GM13977 (cell line): ENCODE results near the gene UBAC2.

Experiments used
- DNase-seq: peaks from one replicate; pipeline ENCODE4 v3.0.0; 2012; ENCODE audit warnings: low spot score
- in situ Hi-C: fragments of 300-500 bp; cut with MboI; formaldehyde crosslinking; loops from one replicate; pipeline ENCODE4 v1.12.0; 2022; ENCODE audit warnings: low sequenced_read_pairs, low pct_unique_long_range_greater_than_20kb, mixed read lengths, inconsistent platforms; ENCODE audit not compliant: unreplicated experiment
- TF ChIP-seq, protein P1 (sequence below): IDR thresholded peaks from 2 replicates; pipeline ENCODE4 v1.5.1; 2012; ENCODE audit warnings: mild to moderate bottlenecking, control low read depth; ENCODE audit not compliant: insufficient read depth; ENCODE audit errors: extremely low read depth, missing control alignments

UBAC2 gene

DNA sequence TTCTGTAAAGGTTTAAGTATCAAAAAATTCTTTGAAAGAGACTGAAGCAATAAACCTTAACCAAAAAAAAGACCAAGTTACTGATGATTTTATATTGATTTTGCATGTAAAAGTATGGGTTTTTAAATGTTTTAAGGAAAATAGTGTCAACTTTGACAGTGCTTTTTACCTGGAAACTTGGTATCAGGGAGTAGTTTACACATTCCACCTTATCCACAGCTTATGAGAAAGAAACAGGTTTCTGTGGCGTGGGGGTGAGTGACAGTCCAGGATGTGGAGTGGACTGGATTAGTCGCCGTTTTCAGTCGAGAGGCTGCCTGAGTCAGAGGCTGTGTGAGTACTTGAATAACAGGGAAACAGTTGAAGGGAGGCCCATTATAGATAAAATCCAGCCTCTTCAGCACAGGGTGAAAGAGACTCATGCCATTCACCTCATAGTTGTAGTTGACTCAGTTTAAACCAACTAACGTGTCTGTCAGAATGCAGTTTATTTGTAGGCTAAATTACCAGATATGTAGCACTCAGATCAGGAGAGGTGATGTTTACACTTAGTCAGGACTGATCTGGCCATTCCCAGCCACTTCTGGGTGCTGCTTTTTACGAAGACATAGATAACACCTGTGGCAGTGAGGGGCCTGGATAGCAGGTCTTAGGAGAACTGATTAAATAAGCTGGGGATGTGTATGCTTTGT is 107.1 kb downstream of the UBAC2 start:
- in situ Hi-C loops, result no loop called here
- TF ChIP-seq, protein P1, sequence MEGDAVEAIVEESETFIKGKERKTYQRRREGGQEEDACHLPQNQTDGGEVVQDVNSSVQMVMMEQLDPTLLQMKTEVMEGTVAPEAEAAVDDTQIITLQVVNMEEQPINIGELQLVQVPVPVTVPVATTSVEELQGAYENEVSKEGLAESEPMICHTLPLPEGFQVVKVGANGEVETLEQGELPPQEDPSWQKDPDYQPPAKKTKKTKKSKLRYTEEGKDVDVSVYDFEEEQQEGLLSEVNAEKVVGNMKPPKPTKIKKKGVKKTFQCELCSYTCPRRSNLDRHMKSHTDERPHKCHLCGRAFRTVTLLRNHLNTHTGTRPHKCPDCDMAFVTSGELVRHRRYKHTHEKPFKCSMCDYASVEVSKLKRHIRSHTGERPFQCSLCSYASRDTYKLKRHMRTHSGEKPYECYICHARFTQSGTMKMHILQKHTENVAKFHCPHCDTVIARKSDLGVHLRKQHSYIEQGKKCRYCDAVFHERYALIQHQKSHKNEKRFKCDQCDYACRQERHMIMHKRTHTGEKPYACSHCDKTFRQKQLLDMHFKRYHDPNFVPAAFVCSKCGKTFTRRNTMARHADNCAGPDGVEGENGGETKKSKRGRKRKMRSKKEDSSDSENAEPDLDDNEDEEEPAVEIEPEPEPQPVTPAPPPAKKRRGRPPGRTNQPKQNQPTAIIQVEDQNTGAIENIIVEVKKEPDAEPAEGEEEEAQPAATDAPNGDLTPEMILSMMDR, result no peak
- DNase-seq, result no peak

DNA sequence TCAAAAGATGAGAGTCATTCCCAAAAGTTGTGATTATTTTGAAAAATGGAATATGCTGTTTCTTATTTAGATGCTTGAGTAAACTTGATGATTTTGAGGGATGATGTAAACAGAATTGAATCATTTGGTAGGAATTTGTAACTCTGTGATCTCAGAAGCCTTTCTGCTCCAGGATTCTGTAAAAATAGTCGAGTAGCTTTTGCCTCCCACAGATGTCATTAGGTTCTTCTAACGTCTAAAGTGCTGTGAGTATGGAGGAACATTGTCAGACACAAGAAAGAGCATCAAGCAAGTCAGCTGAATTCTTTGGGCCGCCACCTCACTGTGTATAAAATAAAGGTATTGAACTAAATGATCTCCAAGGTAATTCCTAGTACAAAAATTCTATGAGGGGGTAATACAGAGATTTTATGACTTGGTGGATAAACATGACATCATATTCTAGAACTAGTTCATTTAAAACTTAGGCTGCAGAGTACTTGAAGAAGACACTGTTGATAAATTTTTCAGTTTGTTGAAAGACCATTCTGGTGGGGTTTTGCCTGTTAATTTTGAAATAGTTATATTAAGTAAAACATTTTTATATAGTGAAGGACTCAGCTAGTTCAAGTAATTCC is 107.9 kb downstream of the UBAC2 start:
- DNase-seq, result no peak
- in situ Hi-C loops, result no loop called here
- TF ChIP-seq, protein P1, result no peak

DNA sequence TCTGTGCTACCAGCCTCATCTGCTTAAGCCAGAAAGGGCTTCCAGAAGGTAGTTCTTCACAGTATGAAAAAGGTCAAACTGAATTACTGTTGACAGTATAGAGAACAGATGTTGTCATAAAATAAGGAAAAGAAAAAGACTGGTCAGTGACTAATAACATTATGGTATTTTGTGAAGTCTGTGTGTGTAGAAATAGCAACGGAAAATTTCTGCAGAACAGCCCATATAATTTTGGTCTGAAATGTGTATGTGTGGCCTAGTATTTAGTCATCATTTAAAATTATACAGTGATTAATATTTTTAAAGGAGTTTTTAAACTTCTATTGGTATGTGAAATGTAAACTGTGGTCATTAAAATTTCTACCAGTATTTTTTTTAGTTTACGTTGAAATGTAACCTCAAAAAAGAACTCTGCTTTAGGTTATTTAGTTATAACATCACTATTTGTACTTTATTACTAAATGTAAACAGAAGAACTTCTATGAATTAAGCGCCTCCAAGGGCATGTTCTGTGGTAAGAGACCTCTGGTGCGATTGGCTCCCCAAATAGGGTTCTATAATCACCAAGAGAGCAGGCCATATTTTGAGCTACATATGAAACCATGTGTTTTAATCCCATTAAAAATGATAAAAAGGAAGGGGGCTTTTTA is 109.9 kb downstream of the UBAC2 start:
- in situ Hi-C loops, result no loop called here
- DNase-seq, result no peak
- TF ChIP-seq, protein P1, result no peak

DNA sequence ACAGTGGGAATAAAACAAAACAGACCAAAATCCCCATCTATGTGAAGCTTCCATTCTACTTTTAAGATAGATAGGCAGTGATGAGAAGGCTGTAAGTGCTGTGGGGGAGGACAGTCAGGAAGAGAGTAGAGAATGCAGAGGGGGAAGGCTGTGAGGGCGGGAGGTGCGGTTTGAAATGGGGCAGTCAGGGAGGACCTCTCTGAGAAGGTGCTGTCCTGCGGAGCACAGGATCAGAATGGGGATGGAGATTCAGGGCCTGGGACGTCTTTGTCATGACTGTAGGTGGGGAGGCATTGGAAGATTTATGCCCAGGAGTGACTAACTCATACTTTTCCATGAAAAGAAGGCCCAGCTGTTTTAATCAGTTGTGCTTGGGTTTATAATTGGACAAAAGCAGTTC is 110.5 kb downstream of the UBAC2 start:
- in situ Hi-C loops, result no loop called here
- TF ChIP-seq, protein P1, result no peak
- DNase-seq, result no peak

DNA sequence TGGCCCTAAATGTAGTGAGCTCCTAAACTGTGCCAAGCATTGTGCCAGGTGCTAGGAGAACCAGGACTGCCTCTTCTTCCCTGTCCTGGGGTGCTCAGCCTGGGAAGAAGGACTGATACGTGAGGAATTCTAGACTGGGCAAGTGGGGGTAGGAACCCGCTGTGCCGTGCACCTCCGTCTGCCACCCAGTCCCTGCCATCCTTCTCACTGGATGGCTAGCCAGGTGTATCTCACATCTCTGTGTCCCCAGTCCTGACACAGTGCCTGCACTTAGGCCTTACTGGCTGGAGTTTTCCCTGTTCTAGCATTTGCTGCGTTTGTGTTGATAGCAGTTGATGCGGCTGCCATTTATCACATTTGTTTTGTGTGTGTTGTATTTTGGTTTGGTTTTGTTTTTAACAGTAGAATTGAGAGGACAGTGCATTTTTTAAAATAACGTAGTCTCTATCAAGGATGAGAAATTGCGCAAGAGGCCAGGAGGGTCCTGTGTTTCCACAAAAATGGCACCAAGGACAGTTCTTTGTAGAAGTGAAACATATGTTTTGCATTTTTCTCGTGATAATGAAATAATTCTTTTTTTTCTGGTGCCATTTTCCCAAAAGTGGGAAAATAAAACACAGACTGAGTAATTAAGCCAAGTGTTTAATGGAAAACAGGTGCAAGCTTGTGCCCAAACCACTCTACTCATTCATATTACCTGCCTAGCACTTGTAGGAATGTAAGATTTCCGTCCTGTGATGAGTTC is 111.3 kb downstream of the UBAC2 start:
- in situ Hi-C loops, result no loop called here
- TF ChIP-seq, protein P1, result no peak
- no peak for DNase-seq

DNA sequence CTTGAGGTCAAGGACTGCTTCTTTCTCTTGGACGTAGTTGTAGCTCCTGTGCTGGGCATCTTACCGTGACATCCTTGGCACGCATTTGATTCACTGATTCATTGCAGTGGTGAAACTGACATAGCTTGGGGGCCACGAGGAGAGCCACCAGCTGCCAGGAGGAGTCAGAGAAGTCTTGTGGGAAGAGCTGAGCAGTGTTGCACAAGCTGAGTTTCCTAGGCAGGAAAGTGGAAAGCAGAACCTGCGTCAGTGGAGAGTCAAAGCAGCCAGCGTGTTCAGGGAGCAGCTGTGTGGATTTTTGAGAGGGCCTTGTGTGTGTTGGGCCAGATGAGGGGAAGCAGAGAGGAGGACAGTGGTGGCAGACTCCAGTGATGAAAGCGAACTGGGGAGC is 111.8 kb downstream of the UBAC2 start:
- DNase-seq, result no peak
- in situ Hi-C loops, result no loop called here
- TF ChIP-seq, protein P1, result no peak
